Gastrocnemius medialis (tissue), 4 donors: ENCODE data around the gene MANF. TPM values are rescaled to one million over a fixed set of nuclear protein-coding genes. Genes with fewer than 3 reads are reported as not detected.

Experiments used
- ATAC-seq, 2 donors: fragments of 150-250 bp; one replicate each; pipeline ENCODE4 v1.9.1; 2016
- DNase-seq, 2 donors: peaks; one replicate each; pipeline ENCODE4 v3.0.0-alpha.2; 2019
- H3K27ac ChIP-seq, 4 donors: fragments of 200-600 bp; sonication (generic); 1 replicate in 1 of 4; 2 replicates in 3 of 4; pipeline ENCODE4 v1.5.1; 2016 to 2018; ENCODE audit warnings: mild to moderate bottlenecking in 2 of 4, moderate library complexity in 1 of 4
- H3K27me3 ChIP-seq, 3 donors: fragments of 200-600 bp; sonication (generic) in 2 of 3; 1 replicate in 1 of 3; 2 replicates in 2 of 3; pipeline versions ENCODE4 v1.5.1 to v1.6.0; 2016 to 2019; ENCODE audit warnings: mild to moderate bottlenecking in 1 of 3, moderate library complexity in 1 of 3
- H3K36me3 ChIP-seq, 2 donors: fragments of 200-600 bp; sonication (generic) in 1 of 2; one replicate each; pipeline ENCODE4 v1.5.1; 2017 to 2018
- H3K4me1 ChIP-seq, 2 donors: fragments of 200-600 bp; sonication (generic) in 1 of 2; one replicate each; pipeline ENCODE4 v1.5.1; 2016 to 2017; ENCODE audit warnings: mild to moderate bottlenecking in 2 of 2
- H3K4me3 ChIP-seq, 4 donors: fragments of 200-600 bp; sonication (generic) in 3 of 4; 1 replicate in 1 of 4; 2 replicates in 3 of 4; pipeline ENCODE4 v1.5.1; 2016 to 2019; ENCODE audit warnings: mild to moderate bottlenecking in 2 of 4
- H3K9me3 ChIP-seq, 3 donors: fragments of 200-600 bp; sonication (generic) in 2 of 3; 1 replicate in 1 of 3; 2 replicates in 2 of 3; pipeline ENCODE4 v1.5.1; 2016 to 2019
- POLR2A ChIP-seq, 2 donors: fragments of 450-650 bp; IDR thresholded peaks; one replicate each; pipeline ENCODE4 v1.6.1; 2017; ENCODE audit warnings: antibody characterized with exemption in 2 of 2, mild to moderate bottlenecking in 2 of 2, moderate library complexity in 2 of 2
- in situ Hi-C, 4 donors: fragments of 200-750 bp; cut with MboI; loops; one replicate each; pipeline versions ENCODE4 v1.15.0 to v1.8.0; 2017; ENCODE audit warnings: low sequenced_read_pairs in 4 of 4
- intact Hi-C: fragments of 100-400 bp; cut with DNase I; formaldehyde crosslinking; loops from one replicate; pipeline ENCODE4 v1.15.1; 2023; ENCODE audit warnings: low total_unique reads
- total RNA-seq, 4 donors: library from RNA; depleted of rRNA; stranded (reverse); fragments of >200 nt; gene quantifications; one replicate each; pipeline versions ENCODE4 v1.1.0 to v1.2.3, GENCODE V29; 2016
- TF ChIP-seq, protein P1 (sequence below), 5 experiments: fragments of 450-650 bp in 3 of 5; fragments of 200-600 bp in 2 of 5; sonication (generic) in 2 of 5; IDR thresholded peaks in 4 of 5; conservative IDR thresholded peaks in 1 of 5; 1 replicate in 4 of 5; 2 replicates in 1 of 5; pipeline ENCODE4 v1.5.1; 2016 to 2019; ENCODE audit warnings: antibody characterized with exemption in 5 of 5, mild to moderate bottlenecking in 3 of 5, moderate library complexity in 3 of 5

MANF gene
- total RNA-seq, 4 donors from 2014 or later = 4.4 to 19.7 (median 11.5) TPM

GRCh38 chr3:51375571-51375970, 9.5 kb upstream of the MANF start:
- no peak for ATAC-seq
- H3K4me3 ChIP-seq = no peak overlapping the region
- no peak for TF ChIP-seq POLR2A (IDR thresholded peaks at IDR 0.05)
- TF ChIP-seq, protein P1, sequence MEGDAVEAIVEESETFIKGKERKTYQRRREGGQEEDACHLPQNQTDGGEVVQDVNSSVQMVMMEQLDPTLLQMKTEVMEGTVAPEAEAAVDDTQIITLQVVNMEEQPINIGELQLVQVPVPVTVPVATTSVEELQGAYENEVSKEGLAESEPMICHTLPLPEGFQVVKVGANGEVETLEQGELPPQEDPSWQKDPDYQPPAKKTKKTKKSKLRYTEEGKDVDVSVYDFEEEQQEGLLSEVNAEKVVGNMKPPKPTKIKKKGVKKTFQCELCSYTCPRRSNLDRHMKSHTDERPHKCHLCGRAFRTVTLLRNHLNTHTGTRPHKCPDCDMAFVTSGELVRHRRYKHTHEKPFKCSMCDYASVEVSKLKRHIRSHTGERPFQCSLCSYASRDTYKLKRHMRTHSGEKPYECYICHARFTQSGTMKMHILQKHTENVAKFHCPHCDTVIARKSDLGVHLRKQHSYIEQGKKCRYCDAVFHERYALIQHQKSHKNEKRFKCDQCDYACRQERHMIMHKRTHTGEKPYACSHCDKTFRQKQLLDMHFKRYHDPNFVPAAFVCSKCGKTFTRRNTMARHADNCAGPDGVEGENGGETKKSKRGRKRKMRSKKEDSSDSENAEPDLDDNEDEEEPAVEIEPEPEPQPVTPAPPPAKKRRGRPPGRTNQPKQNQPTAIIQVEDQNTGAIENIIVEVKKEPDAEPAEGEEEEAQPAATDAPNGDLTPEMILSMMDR (IDR thresholded peaks at IDR 0.05 in 4 of 5, conservative IDR thresholded peaks at IDR 0.05 in 1 of 5) = no peak
- in situ Hi-C loops = loop anchor here in 3 of 4 donors (10.0 to 25.0 kb wide), 5 partner anchors 287 to 763 kb away; partner anchors contain the start of genes CISH (in 2 of the 3), MAPKAPK3 (in 2 of the 3) and TEX264 (in 1 of the 3)
- no peaks in the 10 kb centered on the region for H3K36me3 ChIP-seq
- DNase-seq = no peak
- intact Hi-C loops = no loop called here
- no peaks in the 10 kb centered on the region for H3K4me1 ChIP-seq
- no peak overlapping the region for H3K27ac ChIP-seq
- no peaks in the 10 kb centered on the region for H3K27me3 ChIP-seq
- H3K9me3 ChIP-seq = no peaks in the 10 kb centered on the region

DNA sequence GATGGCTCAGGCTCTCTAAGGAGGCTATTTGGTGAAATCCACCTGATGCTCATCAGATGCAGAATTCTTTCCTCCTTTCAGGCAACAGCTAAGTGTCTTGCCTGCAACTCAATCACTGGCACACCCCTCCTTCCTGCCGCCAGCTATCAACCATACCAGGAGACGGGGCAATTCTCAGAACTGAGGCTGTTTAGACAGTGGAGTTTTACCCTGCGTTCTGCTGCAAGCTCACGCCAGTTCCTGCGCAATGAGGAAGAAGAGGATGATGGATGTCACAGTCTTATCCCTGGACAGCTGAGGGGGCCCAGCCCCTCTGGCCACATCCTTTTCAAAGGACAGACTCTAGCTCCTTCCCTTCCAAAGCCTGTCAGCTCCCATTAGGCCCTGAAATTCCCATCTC, 7.0 kb upstream of the MANF start:
- no peak for ATAC-seq
- H3K27me3 ChIP-seq = no peaks in the 10 kb centered on the region
- H3K27ac ChIP-seq = no peak overlapping the region
- in situ Hi-C loops (loop anchor here in 3 of 4 donors (10.0 to 25.0 kb wide), 5 partner anchors 284 to 766 kb away; partner anchors contain the start of genes CISH (in 2 of the 3), MAPKAPK3 (in 2 of the 3) and TEX264 (in 1 of the 3)), intact Hi-C loops (no loop called here)
- TF ChIP-seq, protein P1 (IDR thresholded peaks at IDR 0.05 in 4 of 5, conservative IDR thresholded peaks at IDR 0.05 in 1 of 5) = no peak
- TF ChIP-seq POLR2A (IDR thresholded peaks at IDR 0.05) = no peak
- no peaks in the 10 kb centered on the region for H3K4me1 ChIP-seq
- H3K4me3 ChIP-seq = no peak overlapping the region
- DNase-seq = no peak
- no peaks in the 10 kb centered on the region for H3K36me3 ChIP-seq
- no peaks in the 10 kb centered on the region for H3K9me3 ChIP-seq

DNA sequence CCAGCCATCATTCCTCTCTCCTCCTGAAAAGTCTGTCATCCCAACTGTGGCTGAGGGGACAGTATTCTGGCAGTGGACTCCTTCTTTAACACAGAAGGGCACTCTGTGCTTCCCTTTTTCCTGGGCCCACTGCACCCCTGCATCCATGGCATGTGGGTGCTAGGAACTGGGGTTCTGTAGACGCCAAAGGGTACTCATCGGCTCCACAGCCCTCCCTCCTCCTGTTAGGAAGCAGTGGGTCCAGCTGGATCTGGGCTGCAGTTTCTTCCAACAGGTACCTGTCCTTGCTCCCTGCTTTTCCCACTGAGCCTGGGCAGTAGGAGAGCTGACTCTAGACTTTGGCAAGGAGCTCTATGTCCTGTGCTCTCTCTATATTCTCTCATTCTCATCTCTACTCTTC, 6.4 kb upstream of the MANF start:
- TF ChIP-seq POLR2A (IDR thresholded peaks at IDR 0.05) = no peak
- TF ChIP-seq, protein P1 (IDR thresholded peaks at IDR 0.05 in 4 of 5, conservative IDR thresholded peaks at IDR 0.05 in 1 of 5) = no peak
- in situ Hi-C loops = loop anchor here in 3 of 4 donors (10.0 to 25.0 kb wide), 5 partner anchors 284 to 766 kb away; partner anchors contain the start of genes CISH (in 2 of the 3), MAPKAPK3 (in 2 of the 3) and TEX264 (in 1 of the 3)
- intact Hi-C loops = no loop called here
- Histone ChIP-seq H3K27ac (no peak overlapping the region), H3K27me3 (no peaks in the 10 kb centered on the region), H3K9me3 (no peaks in the 10 kb centered on the region), H3K4me1 (peaks cover 1 to 4% of the 10 kb centered on the region in 2 donors), H3K36me3 (no peaks in the 10 kb centered on the region), H3K4me3 (no peak overlapping the region)
- no peak for DNase-seq
- no peak for ATAC-seq

GRCh38 chr3:51379301-51379700, 5.8 kb upstream of the MANF start:
- Histone ChIP-seq H3K4me1 (peaks cover 6 to 10% of the 10 kb centered on the region in 2 donors), H3K36me3 (no peaks in the 10 kb centered on the region), H3K27ac (no peak overlapping the region), H3K9me3 (no peaks in the 10 kb centered on the region), H3K27me3 (no peaks in the 10 kb centered on the region), H3K4me3 (no peak overlapping the region)
- intact Hi-C loops = no loop called here
- TF ChIP-seq, protein P1 (IDR thresholded peaks at IDR 0.05 in 4 of 5, conservative IDR thresholded peaks at IDR 0.05 in 1 of 5) = no peak
- TF ChIP-seq POLR2A (IDR thresholded peaks at IDR 0.05) = no peak
- in situ Hi-C loops = loop anchor here in 3 of 4 donors (10.0 to 25.0 kb wide), 5 partner anchors 283 to 767 kb away; partner anchors contain the start of genes CISH (in 2 of the 3), MAPKAPK3 (in 2 of the 3) and TEX264 (in 1 of the 3)
- ATAC-seq (no peak), DNase-seq (no peak)
